Psoas muscle (tissue), 8 donors: ENCODE measurements around the gene ARHGAP22. TPM values are rescaled to one million over a fixed set of nuclear protein-coding genes. Genes with fewer than 3 reads are reported as not detected.
A peak's percentile ranks its signal among the peaks of the same experiment; 100 is the strongest.

Experiments used
- ATAC-seq, 4 donors: fragments of 200-7000 bp; cut with Tn5 transposase; one replicate each; pipeline ENCODE4 v1.9.1; 2020; ENCODE audit warnings: moderate library complexity in 3 of 4, mild to moderate bottlenecking in 2 of 4
- DNase-seq, 2 donors: peaks; one replicate each; pipeline ENCODE4 v3.0.0-alpha.2; 2020
- H3K27ac ChIP-seq: fragments of 200-600 bp; one replicate; pipeline ENCODE4 v1.8.0; 2022
- H3K27me3 ChIP-seq, 3 donors: fragments of 200-600 bp in 1 of 3; one replicate each; pipeline versions ENCODE4 v1.6.1 to v1.8.0; 2013 to 2022; ENCODE audit warnings: low read length in 2 of 3, mild to moderate bottlenecking in 2 of 3, moderate library complexity in 1 of 3; ENCODE audit not compliant: insufficient read depth in 3 of 3
- H3K36me3 ChIP-seq, 2 donors: fragments of 200-600 bp in 1 of 2; one replicate each; pipeline versions ENCODE4 v1.6.1 to v1.8.0; 2013 to 2022; ENCODE audit warnings: low read depth in 1 of 2, mild to moderate bottlenecking in 1 of 2, moderate library complexity in 1 of 2; ENCODE audit not compliant: insufficient read depth in 1 of 2
- H3K4me1 ChIP-seq: fragments of 200-600 bp; one replicate; pipeline ENCODE4 v1.8.0; 2022
- H3K4me3 ChIP-seq: fragments of 200-600 bp; one replicate; pipeline ENCODE4 v1.8.0; 2022; ENCODE audit warnings: mild to moderate bottlenecking
- H3K9me3 ChIP-seq: fragments of 200-600 bp; one replicate; pipeline ENCODE4 v1.8.0; 2022
- WGBS, 3 donors: extraction: QIAGEN DNeasy Blood & Tissue Kit; methylation state at CpG; one replicate each; pipeline versions ENCODE4 v1.1.6 to v1.1.7; 2013; 5-methylcytosine and 5-hydroxymethylcytosine counted together
- intact Hi-C, 2 donors: fragments of 100-400 bp; cut with DNase I; formaldehyde crosslinking; loops; one replicate each; pipeline versions ENCODE4 v1.11.0 to v1.14.2; 2022
- polyA plus RNA-seq, 3 donors: library from polyadenylated mRNA; stranded (reverse); fragments of 200-250 nt; gene quantifications; one replicate each; pipeline ENCODE4 v1.2.3, GENCODE V29; 2013
- total RNA-seq, 4 donors: library from RNA; stranded (reverse); fragmentation: NEBNext Ultra II Directional in 2 of 4; extraction: Animal tissue kit (Norgen Biotek cat#: 25700) in 2 of 4; gene quantifications; one replicate each; pipeline versions ENCODE4 v1.2.1 to v1.2.4, GENCODE V29; 2021 to 2023
- TF ChIP-seq, protein P1 (sequence below): fragments of 200-600 bp; IDR thresholded peaks from one replicate; pipeline ENCODE4 v1.8.0; 2022; ENCODE audit warnings: antibody characterized with exemption
- donor health status: healthy with polysubstance abuse.
- donor health status: DM: no; HTN: no; CAD: no; lungs with moderate emphysema.
- donor health status: Bipolar disorder and iron deficiency.
- donor health status: healthy.
- donor health status: DM: yes; HTN: yes; CAD: no.
- donor health status: DM: no; HTN: no; CAD: no.
- donor health status: DM: no; HTN: no; CAD: no.
- donor health status: DM: yes; HTN: yes; CAD: no.

Gene ARHGAP22
- total and polyA plus RNA-seq, 7 donors, result 0.46 to 2.9 (median 1.6) TPM

- no peak overlapping the region for H3K27ac ChIP-seq
- H3K36me3 ChIP-seq, result no peaks in the 10 kb centered on the region
- peak; percentile 32 to 83 (median 77) for ATAC-seq
- DNase-seq, result peak in 1 of 2 donors; percentile 70
- peak overlapping the region; percentile 28 for H3K4me3 ChIP-seq
- no peaks in the 10 kb centered on the region for H3K9me3 ChIP-seq
- H3K4me1 ChIP-seq, result no peaks in the 10 kb centered on the region
- 55 to 73% (median 55%) methylated on average over 19 of the region's 19 CpGs for WGBS, 3 donors
- intact Hi-C loops, result loop anchor here in 1 of 2 donors (10.0 kb wide), 1 partner anchor 205 kb away; no protein-coding TSS in a partner anchor
- no peaks in the 10 kb centered on the region for H3K27me3 ChIP-seq
- TF ChIP-seq, protein P1, sequence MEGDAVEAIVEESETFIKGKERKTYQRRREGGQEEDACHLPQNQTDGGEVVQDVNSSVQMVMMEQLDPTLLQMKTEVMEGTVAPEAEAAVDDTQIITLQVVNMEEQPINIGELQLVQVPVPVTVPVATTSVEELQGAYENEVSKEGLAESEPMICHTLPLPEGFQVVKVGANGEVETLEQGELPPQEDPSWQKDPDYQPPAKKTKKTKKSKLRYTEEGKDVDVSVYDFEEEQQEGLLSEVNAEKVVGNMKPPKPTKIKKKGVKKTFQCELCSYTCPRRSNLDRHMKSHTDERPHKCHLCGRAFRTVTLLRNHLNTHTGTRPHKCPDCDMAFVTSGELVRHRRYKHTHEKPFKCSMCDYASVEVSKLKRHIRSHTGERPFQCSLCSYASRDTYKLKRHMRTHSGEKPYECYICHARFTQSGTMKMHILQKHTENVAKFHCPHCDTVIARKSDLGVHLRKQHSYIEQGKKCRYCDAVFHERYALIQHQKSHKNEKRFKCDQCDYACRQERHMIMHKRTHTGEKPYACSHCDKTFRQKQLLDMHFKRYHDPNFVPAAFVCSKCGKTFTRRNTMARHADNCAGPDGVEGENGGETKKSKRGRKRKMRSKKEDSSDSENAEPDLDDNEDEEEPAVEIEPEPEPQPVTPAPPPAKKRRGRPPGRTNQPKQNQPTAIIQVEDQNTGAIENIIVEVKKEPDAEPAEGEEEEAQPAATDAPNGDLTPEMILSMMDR, result no peak
Measured at GRCh38 chr10:48449501-48450232, 155.2 kb downstream of the ARHGAP22 start.

DNA sequence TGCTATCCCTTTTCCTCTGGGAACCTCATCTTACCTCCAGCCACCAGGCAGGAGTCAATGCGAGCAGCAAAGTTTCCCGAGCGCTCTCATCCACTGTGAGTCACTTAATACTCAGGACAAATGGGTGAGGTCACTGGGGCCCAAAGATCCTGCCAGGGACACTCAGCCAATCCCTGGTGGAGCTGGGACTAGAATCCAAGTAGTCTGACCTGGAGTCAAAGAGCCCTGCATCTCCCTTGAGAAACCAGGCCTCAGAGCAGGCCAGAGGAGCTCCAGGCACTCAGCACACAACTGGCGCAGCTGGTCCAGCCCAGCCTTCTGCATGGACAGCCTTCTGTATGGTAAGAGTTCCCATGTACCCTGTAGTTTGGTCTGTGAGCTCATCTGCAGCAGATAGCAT lies 156.1 kb downstream of the ARHGAP22 start:
- Histone ChIP-seq H3K36me3 (no peaks in the 10 kb centered on the region), H3K27me3 (no peaks in the 10 kb centered on the region), H3K4me1 (no peaks in the 10 kb centered on the region), H3K27ac (no peak overlapping the region), H3K4me3 (no peak overlapping the region), H3K9me3 (no peaks in the 10 kb centered on the region)
- DNase-seq, result peak in 1 of 2 donors; percentile 25
- intact Hi-C loops, result no loop called here
- 69 to 91% (median 89%) methylated on average over 4 of the region's 4 CpGs for WGBS, 3 donors
- ATAC-seq, result no peak
- TF ChIP-seq, protein P1, result no peak

DNA sequence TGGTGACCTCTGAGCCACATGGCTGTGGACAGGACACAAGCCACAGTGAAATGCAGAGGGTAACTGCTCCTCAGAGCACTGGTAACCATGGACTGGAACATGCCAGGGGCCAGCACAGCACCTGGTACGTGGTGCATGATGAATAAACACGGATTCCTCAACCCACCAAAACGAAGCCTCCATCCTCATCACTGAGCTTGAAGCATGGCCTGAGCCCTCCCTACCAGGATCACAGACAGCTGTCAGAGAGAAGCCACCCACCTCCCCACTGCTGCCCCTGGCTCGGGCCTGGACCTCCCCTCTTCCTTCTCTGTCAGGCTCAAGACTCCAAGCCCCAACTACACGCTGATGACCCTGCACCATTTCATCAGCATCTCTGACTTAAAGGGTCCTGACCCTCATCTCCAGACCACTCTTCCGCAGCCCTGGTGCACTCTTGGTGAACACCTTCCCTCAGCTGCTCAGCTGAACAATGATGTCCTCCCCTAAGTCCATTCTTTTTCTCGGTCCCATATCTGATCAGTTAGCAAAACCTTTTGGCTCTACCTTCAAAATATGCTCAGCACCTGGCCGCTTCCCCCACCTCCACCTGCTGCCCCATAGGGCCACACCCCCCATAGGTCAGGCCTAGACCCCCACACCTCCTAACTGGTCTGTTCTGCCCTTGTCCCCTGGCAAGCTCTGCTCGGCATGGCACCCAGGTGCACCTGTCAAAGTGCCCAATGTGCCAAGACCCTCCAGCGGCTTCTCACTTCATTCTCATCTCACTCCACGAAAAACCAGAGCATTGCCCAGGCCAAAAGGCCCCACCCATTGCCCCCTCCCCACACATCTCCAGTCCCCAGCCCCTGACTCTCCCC lies 157.3 kb downstream of the ARHGAP22 start:
- WGBS, 3 donors, result 89% methylated on average over 11 of the region's 11 CpGs
- Histone ChIP-seq H3K9me3 (no peaks in the 10 kb centered on the region), H3K27ac (no peak overlapping the region), H3K4me3 (no peak overlapping the region), H3K27me3 (no peaks in the 10 kb centered on the region), H3K4me1 (no peaks in the 10 kb centered on the region), H3K36me3 (no peaks in the 10 kb centered on the region)
- DNase-seq, result no peak
- TF ChIP-seq, protein P1, result no peak
- no peak for ATAC-seq
- intact Hi-C loops, result no loop called here

DNA sequence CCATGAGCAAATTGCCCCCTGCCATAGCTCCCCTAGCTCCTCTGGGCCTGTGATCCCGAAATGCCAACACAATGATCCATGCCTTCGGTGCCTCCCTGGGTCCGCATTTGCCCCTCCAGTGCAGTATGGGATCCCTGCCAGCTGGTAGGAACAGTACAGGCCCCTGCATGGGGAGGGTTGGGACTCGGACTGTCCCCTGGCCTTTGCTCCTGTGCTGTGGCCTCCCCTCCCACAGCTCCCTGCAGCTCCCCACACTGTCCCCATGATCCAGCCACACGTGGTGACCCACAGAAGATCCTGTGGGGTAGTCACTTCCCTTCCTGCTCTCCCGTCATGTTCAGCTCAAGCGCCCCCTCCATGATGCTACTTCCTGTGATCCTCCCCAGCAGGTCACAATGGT lies 158.1 kb downstream of the ARHGAP22 start:
- H3K4me3 ChIP-seq, result no peak overlapping the region
- H3K9me3 ChIP-seq, result no peaks in the 10 kb centered on the region
- no peaks in the 10 kb centered on the region for H3K36me3 ChIP-seq
- 86 to 93% (median 89%) methylated on average over 6 to 7 of the region's 7 CpGs for WGBS, 3 donors
- H3K27ac ChIP-seq, result no peak overlapping the region
- ATAC-seq, result no peak
- intact Hi-C loops, result no loop called here
- no peaks in the 10 kb centered on the region for H3K4me1 ChIP-seq
- H3K27me3 ChIP-seq, result no peaks in the 10 kb centered on the region
- TF ChIP-seq, protein P1, result no peak
- DNase-seq, result peak in 1 of 2 donors; percentile 26
